Measurements from ENCODE around the gene XKR8. TPM values are rescaled to one million over a fixed set of nuclear protein-coding genes. Genes with fewer than 3 reads are reported as not detected.

Gene XKR8
- total and polyA plus RNA-seq, 2 donors (not counting 1 experiment from before 2014, with no cell fraction given): 3.4 to 8.7 TPM

GRCh38 chr1:27935721-27936120 lies 24.1 kb upstream of the XKR8 start:
- 61% methylated on average over 8 of the region's 8 CpGs for WGBS (ENCODE audit: insufficient coverage)
- Histone ChIP-seq H3K27ac (ENCODE audit: low read length in 2 of 2) (no peak overlapping the region), H3K9ac (ENCODE audit: low read length) (no peak overlapping the region), H2AFZ (ENCODE audit: insufficient read depth, low read depth, low read length, poor library complexity, severe bottlenecking) (peak overlapping the region; percentile 76), H4K20me1 (ENCODE audit: control insufficient read depth, insufficient read depth, low read length, poor library complexity, severe bottlenecking) (no peaks in the 10 kb centered on the region), H3K4me3 (ENCODE audit: control extremely low read depth in 1 of 5, extremely low read depth in 1 of 5, insufficient read depth in 1 of 5, low read depth in 2 of 5, low read length in 4 of 5) (no peak overlapping the region), H3K4me1 (ENCODE audit: control insufficient read depth in 2 of 2, insufficient read depth in 2 of 2, low read length in 2 of 2) (peaks cover 12 to 20% of the 10 kb centered on the region in 2 donors), H3K36me3 (replicated peaks in 1 of 2; ENCODE audit: control extremely low read depth in 1 of 2, control insufficient read depth in 1 of 2, extremely low read depth in 1 of 2, insufficient read depth in 2 of 2, low read length in 1 of 2) (no peaks in the 10 kb centered on the region), H3K9me3 (ENCODE audit: control extremely low read depth in 1 of 3, control insufficient read depth in 2 of 3, insufficient read depth in 1 of 3, low read length in 2 of 3) (peaks cover 0 to 4% (median 0%) of the 10 kb centered on the region in 3 donors), H3K79me2 (ENCODE audit: control insufficient read depth, insufficient read depth, low read length) (no peaks in the 10 kb centered on the region), H3K4me2 (replicated peaks; ENCODE audit: low read depth, low read length, poor library complexity, severe bottlenecking) (no peak overlapping the region), H3K27me3 (replicated peaks in 1 of 4; ENCODE audit: control extremely low read depth in 1 of 4, control insufficient read depth in 3 of 4, insufficient read depth in 4 of 4, low read length in 3 of 4) (peaks cover 0 to 19% (median 9%) of the 10 kb centered on the region in 4 experiments)
- intact Hi-C loops (cut with micrococcal nuclease): no loop called here
- Mint-ChIP-seq H3K27me3 (peaks cover 18% of the 10 kb centered on the region), H3K4me3 (no peak overlapping the region), H3K9me3 (ENCODE audit: insufficient read depth) (no peaks in the 10 kb centered on the region), H3K27ac (no peak overlapping the region), H3K4me1 (peaks cover 25% of the 10 kb centered on the region)
- no peak for DNase-seq
- ATAC-seq (ENCODE audit: low read depth): no peak
- ChIA-PET CTCF (interaction anchor here (0.6 kb wide), 1 partner anchor 608 kb away, joined by 4 read pairs; no protein-coding TSS in a partner anchor), POLR2A (interaction anchor here (0.5 kb wide), 2 partner anchors 165 to 181 kb away, joined by 3 to 6 read pairs; no protein-coding TSS in a partner anchor)
- TF ChIP-seq, protein P1, sequence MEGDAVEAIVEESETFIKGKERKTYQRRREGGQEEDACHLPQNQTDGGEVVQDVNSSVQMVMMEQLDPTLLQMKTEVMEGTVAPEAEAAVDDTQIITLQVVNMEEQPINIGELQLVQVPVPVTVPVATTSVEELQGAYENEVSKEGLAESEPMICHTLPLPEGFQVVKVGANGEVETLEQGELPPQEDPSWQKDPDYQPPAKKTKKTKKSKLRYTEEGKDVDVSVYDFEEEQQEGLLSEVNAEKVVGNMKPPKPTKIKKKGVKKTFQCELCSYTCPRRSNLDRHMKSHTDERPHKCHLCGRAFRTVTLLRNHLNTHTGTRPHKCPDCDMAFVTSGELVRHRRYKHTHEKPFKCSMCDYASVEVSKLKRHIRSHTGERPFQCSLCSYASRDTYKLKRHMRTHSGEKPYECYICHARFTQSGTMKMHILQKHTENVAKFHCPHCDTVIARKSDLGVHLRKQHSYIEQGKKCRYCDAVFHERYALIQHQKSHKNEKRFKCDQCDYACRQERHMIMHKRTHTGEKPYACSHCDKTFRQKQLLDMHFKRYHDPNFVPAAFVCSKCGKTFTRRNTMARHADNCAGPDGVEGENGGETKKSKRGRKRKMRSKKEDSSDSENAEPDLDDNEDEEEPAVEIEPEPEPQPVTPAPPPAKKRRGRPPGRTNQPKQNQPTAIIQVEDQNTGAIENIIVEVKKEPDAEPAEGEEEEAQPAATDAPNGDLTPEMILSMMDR (IDR thresholded peaks at IDR 0.05): no peak
- no peak for TF ChIP-seq EZH2 (IDR thresholded peaks at IDR 0.05; ENCODE audit: borderline replicate concordance, insufficient read depth, low read depth, low read length, poor library complexity, severe bottlenecking)

DNA sequence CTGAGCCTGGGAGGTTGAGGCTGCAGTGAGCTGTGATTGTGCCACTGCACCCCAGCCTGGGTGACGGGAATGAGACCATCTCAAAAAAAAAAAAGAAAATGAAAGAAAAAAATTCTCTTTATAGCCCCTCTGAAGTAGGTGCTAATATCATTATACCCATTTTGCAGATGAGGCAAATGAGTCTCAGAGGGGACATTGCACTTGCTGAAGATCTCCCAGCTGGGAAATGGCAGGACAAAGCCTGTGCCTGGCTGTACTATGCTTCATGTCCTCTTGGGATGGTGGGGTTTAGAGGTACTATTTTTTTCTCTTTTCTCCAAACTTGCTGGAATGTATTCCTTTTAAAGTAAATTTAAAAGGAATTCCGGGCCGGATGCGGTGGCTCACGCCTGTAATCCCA lies 23.4 kb upstream of the XKR8 start:
- peaks cover 18% of the 10 kb centered on the region for H3K27me3 Mint-ChIP-seq
- DNase-seq: no peak
- no peak overlapping the region for H3K27ac Mint-ChIP-seq
- H3K4me3 Mint-ChIP-seq: no peak overlapping the region
- no CpG with 5 or more reads among the region's 5 CpGs for WGBS (ENCODE audit: insufficient coverage)
- Histone ChIP-seq H3K9me3 (ENCODE audit: control extremely low read depth in 1 of 3, control insufficient read depth in 2 of 3, insufficient read depth in 1 of 3, low read length in 2 of 3) (no peaks in the 10 kb centered on the region), H2AFZ (ENCODE audit: insufficient read depth, low read depth, low read length, poor library complexity, severe bottlenecking) (no peak overlapping the region), H3K4me1 (ENCODE audit: control insufficient read depth in 2 of 2, insufficient read depth in 2 of 2, low read length in 2 of 2) (peaks cover 12 to 20% of the 10 kb centered on the region in 2 donors), H3K36me3 (replicated peaks in 1 of 2; ENCODE audit: control extremely low read depth in 1 of 2, control insufficient read depth in 1 of 2, extremely low read depth in 1 of 2, insufficient read depth in 2 of 2, low read length in 1 of 2) (no peaks in the 10 kb centered on the region), H4K20me1 (ENCODE audit: control insufficient read depth, insufficient read depth, low read length, poor library complexity, severe bottlenecking) (no peaks in the 10 kb centered on the region), H3K9ac (ENCODE audit: low read length) (no peak overlapping the region), H3K27ac (ENCODE audit: low read length in 2 of 2) (no peak overlapping the region), H3K4me3 (ENCODE audit: control extremely low read depth in 1 of 5, extremely low read depth in 1 of 5, insufficient read depth in 1 of 5, low read depth in 2 of 5, low read length in 4 of 5) (no peak overlapping the region), H3K4me2 (replicated peaks; ENCODE audit: low read depth, low read length, poor library complexity, severe bottlenecking) (no peak overlapping the region), H3K79me2 (ENCODE audit: control insufficient read depth, insufficient read depth, low read length) (no peaks in the 10 kb centered on the region), H3K27me3 (replicated peaks in 1 of 4; ENCODE audit: control extremely low read depth in 1 of 4, control insufficient read depth in 3 of 4, insufficient read depth in 4 of 4, low read length in 3 of 4) (peaks cover 0 to 19% (median 9%) of the 10 kb centered on the region in 4 experiments)
- peaks cover 25% of the 10 kb centered on the region for H3K4me1 Mint-ChIP-seq
- ChIA-PET POLR2A (interaction anchor here (0.5 kb wide), 1 partner anchor 180 kb away, joined by 6 read pairs; no protein-coding TSS in a partner anchor), CTCF (no interaction called here)
- no peak for ATAC-seq (ENCODE audit: low read depth)
- no peaks in the 10 kb centered on the region for H3K9me3 Mint-ChIP-seq (ENCODE audit: insufficient read depth)
- TF ChIP-seq, protein P1 (IDR thresholded peaks at IDR 0.05): no peak
- TF ChIP-seq EZH2 (IDR thresholded peaks at IDR 0.05; ENCODE audit: borderline replicate concordance, insufficient read depth, low read depth, low read length, poor library complexity, severe bottlenecking): no peak
- intact Hi-C loops (cut with micrococcal nuclease): no loop called here

All from B cell (primary cell).